ENCODE data around the gene MCF2.

The MCF2 gene

DNA sequence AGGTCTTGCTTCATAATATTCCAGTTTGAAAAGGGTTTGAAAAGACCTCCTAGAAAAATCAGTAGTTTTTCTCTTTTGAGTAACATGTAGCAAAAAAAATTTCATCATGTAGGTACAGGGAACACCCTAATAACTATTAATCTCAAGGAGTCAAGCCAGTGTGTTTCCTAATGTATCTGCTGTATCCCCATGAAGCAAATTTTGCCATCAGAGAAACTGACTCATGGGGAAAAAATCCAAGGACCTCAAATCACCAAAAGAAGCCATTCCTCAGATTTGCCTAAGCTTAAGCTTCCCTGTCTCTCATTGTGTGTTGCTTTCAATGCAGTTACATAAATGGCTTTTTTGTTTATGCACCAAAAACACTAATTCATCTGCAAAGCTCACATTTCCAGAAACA lies 147.7 kb downstream of the MCF2 start:
- Histone ChIP-seq H4K20me1 (ENCODE audit: insufficient read depth, low read length) (no peaks in the 10 kb centered on the region), H3K36me3 (ENCODE audit: insufficient read depth, low read length) (no peaks in the 10 kb centered on the region), H3K9ac (ENCODE audit: low read depth, low read length) (no peak overlapping the region), H3K4me3 (ENCODE audit: low read depth in 1 of 2, low read length in 2 of 2) (no peak overlapping the region), H2AFZ (ENCODE audit: low read depth, low read length) (no peak overlapping the region), H3K27me3 (ENCODE audit: insufficient read depth, low read length, poor library complexity) (no peaks in the 10 kb centered on the region), H3K79me2 (ENCODE audit: insufficient read depth, low read length) (no peaks in the 10 kb centered on the region), H3K27ac (ENCODE audit: low read length) (no peak overlapping the region), H3K4me2 (ENCODE audit: insufficient read depth, low read length) (no peak overlapping the region), H3K4me1 (ENCODE audit: insufficient read depth, low read length) (no peaks in the 10 kb centered on the region), H3K9me3 (ENCODE audit: insufficient read depth, low read length, severe bottlenecking) (no peaks in the 10 kb centered on the region)
- TF ChIP-seq EZH2 (IDR thresholded peaks at IDR 0.05; ENCODE audit: borderline replicate concordance, low read depth, low read length, severe bottlenecking) (no peak), CTCF (IDR thresholded peaks at IDR 0.05; ENCODE audit: borderline replicate concordance, extremely low read depth, low read length, poor library complexity, severe bottlenecking) (no peak)
- DNase-seq (no peak), ATAC-seq (ENCODE audit: insufficient read depth, low read depth) (no peak)

- no peak overlapping the region for H3K4me3 ChIP-seq (ENCODE audit: low read depth in 1 of 2, low read length in 2 of 2)
- no peaks in the 10 kb centered on the region for H3K9me3 ChIP-seq (ENCODE audit: insufficient read depth, low read length, severe bottlenecking)
- no peak overlapping the region for H3K4me2 ChIP-seq (ENCODE audit: insufficient read depth, low read length)
- H3K27me3 ChIP-seq (ENCODE audit: insufficient read depth, low read length, poor library complexity): no peaks in the 10 kb centered on the region
- peak; percentile 5 for DNase-seq
- ATAC-seq (ENCODE audit: insufficient read depth, low read depth): no peak
- no peaks in the 10 kb centered on the region for H4K20me1 ChIP-seq (ENCODE audit: insufficient read depth, low read length)
- H3K36me3 ChIP-seq (ENCODE audit: insufficient read depth, low read length): no peaks in the 10 kb centered on the region
- H3K27ac ChIP-seq (ENCODE audit: low read length): no peak overlapping the region
- H3K79me2 ChIP-seq (ENCODE audit: insufficient read depth, low read length): no peaks in the 10 kb centered on the region
- no peak overlapping the region for H3K9ac ChIP-seq (ENCODE audit: low read depth, low read length)
- no peak overlapping the region for H2AFZ ChIP-seq (ENCODE audit: low read depth, low read length)
- no peaks in the 10 kb centered on the region for H3K4me1 ChIP-seq (ENCODE audit: insufficient read depth, low read length)
- TF ChIP-seq EZH2 (IDR thresholded peaks at IDR 0.05; ENCODE audit: borderline replicate concordance, low read depth, low read length, severe bottlenecking) (no peak), CTCF (IDR thresholded peaks at IDR 0.05; ENCODE audit: borderline replicate concordance, extremely low read depth, low read length, poor library complexity, severe bottlenecking) (peak; percentile 53)
These were observed 148.5 kb downstream of the MCF2 start for GRCh38 chrX:139559383-139560042.

- H3K4me1 ChIP-seq (ENCODE audit: insufficient read depth, low read length): no peaks in the 10 kb centered on the region
- no peak overlapping the region for H3K27ac ChIP-seq (ENCODE audit: low read length)
- H3K79me2 ChIP-seq (ENCODE audit: insufficient read depth, low read length): no peaks in the 10 kb centered on the region
- H3K9me3 ChIP-seq (ENCODE audit: insufficient read depth, low read length, severe bottlenecking): no peaks in the 10 kb centered on the region
- no peak overlapping the region for H3K4me2 ChIP-seq (ENCODE audit: insufficient read depth, low read length)
- H3K4me3 ChIP-seq (ENCODE audit: low read depth in 1 of 2, low read length in 2 of 2): no peak overlapping the region
- no peak overlapping the region for H3K9ac ChIP-seq (ENCODE audit: low read depth, low read length)
- H4K20me1 ChIP-seq (ENCODE audit: insufficient read depth, low read length): no peaks in the 10 kb centered on the region
- no peaks in the 10 kb centered on the region for H3K36me3 ChIP-seq (ENCODE audit: insufficient read depth, low read length)
- ATAC-seq (ENCODE audit: insufficient read depth, low read depth): no peak
- no peak overlapping the region for H2AFZ ChIP-seq (ENCODE audit: low read depth, low read length)
- DNase-seq: no peak
- no peak for TF ChIP-seq CTCF (IDR thresholded peaks at IDR 0.05; ENCODE audit: borderline replicate concordance, extremely low read depth, low read length, poor library complexity, severe bottlenecking)
- TF ChIP-seq EZH2 (IDR thresholded peaks at IDR 0.05; ENCODE audit: borderline replicate concordance, low read depth, low read length, severe bottlenecking): no peak
- H3K27me3 ChIP-seq (ENCODE audit: insufficient read depth, low read length, poor library complexity): no peaks in the 10 kb centered on the region
These were observed 152.8 kb downstream of the MCF2 start for GRCh38 chrX:139554991-139555675.

All from DND-41 (cell line).